ENCODE results near the gene UBE2Q2.
"Not testable (repeated sequence)": the region's sequence is repeated elsewhere in the genome, so short reads cannot be mapped to it uniquely, and the experiment has no call there.

UBE2Q2 gene

DNA sequence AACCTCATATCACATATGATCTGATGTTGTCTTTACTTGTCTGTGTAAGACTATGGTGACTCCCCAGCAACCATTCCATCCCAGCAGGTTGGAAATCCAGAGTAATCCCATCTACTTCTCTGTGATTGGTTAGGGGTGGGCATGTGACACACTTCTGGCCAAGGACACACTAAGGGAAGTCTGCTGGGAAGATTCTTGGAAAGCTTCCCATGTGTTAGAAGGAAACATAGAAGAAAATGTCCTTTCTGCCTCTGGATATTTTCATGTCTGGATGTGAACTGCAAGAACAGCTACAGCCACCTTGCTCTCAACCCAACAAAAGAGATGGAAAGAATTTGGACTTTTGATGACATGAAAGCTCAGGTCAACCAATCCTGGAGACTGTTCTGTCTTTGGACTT, 2.6 kb upstream of the UBE2Q2 start:
- H3K4me3 ChIP-seq (ENCODE audit: low read length) = no peak overlapping the region
- DNase-seq (ENCODE audit: low read depth) = peak; percentile 23
- TF ChIP-seq, protein P1, sequence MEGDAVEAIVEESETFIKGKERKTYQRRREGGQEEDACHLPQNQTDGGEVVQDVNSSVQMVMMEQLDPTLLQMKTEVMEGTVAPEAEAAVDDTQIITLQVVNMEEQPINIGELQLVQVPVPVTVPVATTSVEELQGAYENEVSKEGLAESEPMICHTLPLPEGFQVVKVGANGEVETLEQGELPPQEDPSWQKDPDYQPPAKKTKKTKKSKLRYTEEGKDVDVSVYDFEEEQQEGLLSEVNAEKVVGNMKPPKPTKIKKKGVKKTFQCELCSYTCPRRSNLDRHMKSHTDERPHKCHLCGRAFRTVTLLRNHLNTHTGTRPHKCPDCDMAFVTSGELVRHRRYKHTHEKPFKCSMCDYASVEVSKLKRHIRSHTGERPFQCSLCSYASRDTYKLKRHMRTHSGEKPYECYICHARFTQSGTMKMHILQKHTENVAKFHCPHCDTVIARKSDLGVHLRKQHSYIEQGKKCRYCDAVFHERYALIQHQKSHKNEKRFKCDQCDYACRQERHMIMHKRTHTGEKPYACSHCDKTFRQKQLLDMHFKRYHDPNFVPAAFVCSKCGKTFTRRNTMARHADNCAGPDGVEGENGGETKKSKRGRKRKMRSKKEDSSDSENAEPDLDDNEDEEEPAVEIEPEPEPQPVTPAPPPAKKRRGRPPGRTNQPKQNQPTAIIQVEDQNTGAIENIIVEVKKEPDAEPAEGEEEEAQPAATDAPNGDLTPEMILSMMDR (IDR thresholded peaks at IDR 0.05; ENCODE audit: insufficient read depth, low read depth, low read length, missing control alignments) = no peak

DNA sequence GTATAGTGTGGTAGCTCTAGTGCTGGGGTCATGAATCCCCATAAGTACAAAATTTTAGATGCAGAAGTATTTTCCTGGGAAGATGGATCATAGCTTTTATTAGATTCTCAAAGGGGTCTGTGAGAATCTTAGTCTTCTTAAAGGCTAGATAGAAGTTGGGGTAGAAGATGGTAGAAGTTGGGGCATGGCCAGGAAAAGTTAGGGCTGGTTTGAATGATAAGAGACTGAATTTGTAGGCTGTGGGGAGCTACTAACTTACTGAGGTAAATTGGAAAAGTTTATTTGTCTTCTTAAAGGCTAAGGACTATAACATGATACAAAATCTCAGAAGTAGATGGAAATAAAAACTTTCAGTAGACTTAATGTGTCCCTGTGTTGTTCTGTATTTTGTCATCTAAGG, 1.6 kb upstream of the UBE2Q2 start:
- no peak overlapping the region for H3K4me3 ChIP-seq (ENCODE audit: low read length)
- TF ChIP-seq, protein P1 (IDR thresholded peaks at IDR 0.05; ENCODE audit: insufficient read depth, low read depth, low read length, missing control alignments) = no peak
- no peak for DNase-seq (ENCODE audit: low read depth)

DNA sequence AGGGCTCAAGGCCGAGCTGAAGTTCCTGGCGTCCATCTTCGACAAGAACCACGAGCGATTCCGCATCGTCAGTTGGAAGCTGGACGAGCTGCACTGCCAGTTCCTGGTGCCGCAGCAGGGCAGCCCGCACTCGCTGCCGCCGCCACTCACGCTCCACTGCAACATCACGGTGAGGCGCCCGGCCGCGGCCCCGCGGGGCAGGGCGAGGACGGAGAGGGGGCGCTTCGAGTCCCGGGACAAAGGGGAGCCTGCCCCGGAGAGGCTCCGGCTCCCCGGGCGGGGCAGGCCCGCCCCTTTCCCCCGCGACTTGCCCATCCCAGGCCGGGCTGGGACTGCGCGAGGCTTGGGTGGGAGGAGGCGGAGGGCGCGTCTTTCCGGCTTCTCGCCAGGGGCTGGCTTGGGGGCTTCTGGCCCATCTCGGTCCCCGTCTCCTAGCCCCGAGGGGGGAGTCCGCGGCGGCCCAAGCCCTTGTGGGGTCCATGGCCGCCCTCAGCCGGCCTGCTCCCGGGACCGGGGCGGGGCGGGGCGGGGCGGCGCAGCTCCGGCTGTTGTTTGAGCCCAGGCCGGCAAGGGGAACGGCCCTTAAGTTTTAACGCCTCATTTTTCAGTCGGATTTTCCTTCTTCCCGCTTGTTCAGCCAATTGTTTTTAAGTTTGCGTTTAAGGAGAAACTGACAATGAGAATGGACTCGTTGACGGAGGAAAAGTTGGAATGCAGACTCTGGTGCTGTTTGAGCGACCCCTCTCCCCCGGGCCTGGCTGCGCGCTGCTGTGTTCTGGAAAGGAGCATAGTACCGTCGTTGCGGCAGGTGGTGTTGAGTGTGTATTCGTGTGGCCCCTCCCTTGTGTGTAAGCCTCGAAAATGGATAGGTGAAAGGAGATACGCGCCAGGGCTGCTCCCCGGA, 683 bp downstream of the UBE2Q2 start:
- peak; percentile 52 for DNase-seq (ENCODE audit: low read depth)
- TF ChIP-seq, protein P1 (IDR thresholded peaks at IDR 0.05; ENCODE audit: insufficient read depth, low read depth, low read length, missing control alignments) = no peak
- H3K4me3 ChIP-seq (ENCODE audit: low read length) = peak overlapping the region; percentile 83

DNA sequence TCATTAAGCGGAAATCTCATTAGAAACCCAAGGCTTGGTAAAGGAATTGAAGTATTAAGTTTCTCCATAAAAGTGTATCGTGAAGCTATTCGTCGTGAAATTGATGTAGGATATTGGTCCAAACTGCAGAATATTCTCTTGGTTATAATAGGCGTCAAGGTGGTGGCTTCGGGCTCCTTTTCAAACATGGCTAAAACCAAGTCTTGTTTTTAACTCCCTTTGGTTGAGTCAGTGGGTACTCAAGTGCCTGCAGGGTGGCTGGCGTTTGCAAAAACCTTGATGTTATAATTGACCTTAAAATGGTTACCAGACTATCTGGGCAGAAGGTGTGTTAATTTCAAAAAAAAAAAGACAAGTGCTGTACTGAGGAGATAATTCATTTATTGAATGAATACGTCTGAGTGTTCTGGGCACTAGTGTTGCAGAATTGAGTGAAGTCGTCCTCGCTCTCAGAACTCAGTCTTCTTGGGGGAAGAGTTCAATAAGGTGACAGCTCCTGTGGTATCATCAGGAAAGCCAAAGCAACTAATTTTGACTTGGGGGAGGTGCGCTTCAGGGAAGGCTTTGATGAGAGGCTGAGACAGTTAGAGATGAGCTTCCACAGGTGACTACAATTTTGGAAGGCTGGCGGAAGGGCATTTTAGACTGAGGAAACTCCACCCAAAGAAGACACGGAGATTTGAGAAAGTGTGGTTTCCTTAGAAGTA, 1.5 kb downstream of the UBE2Q2 start:
- DNase-seq (ENCODE audit: low read depth) = no peak
- peak overlapping the region; percentile 83 for H3K4me3 ChIP-seq (ENCODE audit: low read length)

DNA sequence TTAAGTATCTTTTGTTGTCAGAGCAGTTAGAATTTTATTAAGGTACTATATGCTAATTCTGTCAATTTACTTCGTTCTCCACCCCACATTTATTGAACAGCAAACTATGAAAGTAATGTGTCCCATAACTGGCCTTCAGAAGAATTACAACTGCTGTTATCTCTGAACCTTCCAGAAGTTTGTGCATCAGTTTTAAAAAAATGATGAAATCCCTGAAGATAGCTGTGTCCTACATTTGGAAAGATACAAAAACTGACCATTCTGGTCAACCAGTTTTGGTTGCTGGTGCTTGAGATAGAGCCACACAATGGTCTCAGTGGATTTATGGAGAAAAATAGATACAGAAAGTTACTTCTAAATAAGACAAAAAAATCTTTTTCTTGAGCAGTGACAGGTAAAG, 5.9 kb downstream of the UBE2Q2 start:
- DNase-seq (ENCODE audit: low read depth) = no peak
- TF ChIP-seq, protein P1 (IDR thresholded peaks at IDR 0.05; ENCODE audit: insufficient read depth, low read depth, low read length, missing control alignments) = no peak
- H3K4me3 ChIP-seq (ENCODE audit: low read length) = no peak overlapping the region

More for the DNA sequence above, 1.5 kb downstream of the UBE2Q2 start:
- TF ChIP-seq, protein P1 (IDR thresholded peaks at IDR 0.05; ENCODE audit: insufficient read depth, low read depth, low read length, missing control alignments) = no peak

DNA sequence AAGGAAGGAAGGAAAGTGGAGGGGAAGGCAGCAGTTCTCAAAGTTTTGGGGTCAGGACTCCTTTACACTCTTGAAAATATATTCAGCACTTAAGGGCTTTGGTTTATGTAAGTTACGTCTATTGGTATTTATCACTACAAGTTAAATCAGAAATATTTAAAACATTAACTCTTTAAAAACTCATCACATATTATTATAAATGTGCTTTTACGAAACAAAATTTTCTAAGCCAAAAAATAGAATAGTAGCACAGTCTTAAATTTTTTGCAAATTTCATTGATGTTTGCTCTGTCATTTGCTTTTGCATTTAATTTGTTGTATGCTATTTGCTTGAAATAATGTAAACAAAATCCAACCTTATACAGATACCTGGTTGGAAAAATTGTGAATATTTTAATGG, 7.5 kb downstream of the UBE2Q2 start:
- no peak for DNase-seq (ENCODE audit: low read depth)
- TF ChIP-seq, protein P1 (IDR thresholded peaks at IDR 0.05; ENCODE audit: insufficient read depth, low read depth, low read length, missing control alignments) = no peak

DNA sequence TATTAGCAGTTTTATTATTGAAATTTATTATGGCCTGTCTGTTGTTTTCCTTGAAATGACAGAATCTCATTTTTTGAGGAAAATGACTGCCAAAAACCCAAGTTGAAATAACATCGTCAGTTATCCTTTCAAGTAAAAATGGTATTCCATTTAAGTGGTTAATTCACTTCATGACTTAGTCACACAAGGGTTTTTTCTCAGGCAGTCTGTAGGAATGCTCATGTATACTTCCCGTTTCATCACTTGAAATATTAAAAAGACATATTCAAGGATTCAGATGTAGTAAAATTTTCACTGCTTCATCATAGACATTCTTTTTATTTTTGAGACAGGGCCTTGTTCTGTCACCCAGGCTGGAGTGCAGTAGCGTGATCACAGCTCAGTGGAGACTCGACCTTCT, 8.3 kb downstream of the UBE2Q2 start:
- H3K4me3 ChIP-seq (ENCODE audit: low read length); DNase-seq (ENCODE audit: low read depth): not testable (repeated sequence)

More for the DNA sequence above, 7.5 kb downstream of the UBE2Q2 start:
- no peak overlapping the region for H3K4me3 ChIP-seq (ENCODE audit: low read length)

Measured in epithelial cell of esophagus (primary cell).